ENCODE results near the gene PPP1R7.
A peak's percentile ranks its signal among the peaks of the same experiment; 100 is the strongest.
"Not testable (repeated sequence)": the region's sequence is repeated elsewhere in the genome, so short reads cannot be mapped to it uniquely, and the experiment has no call there.

Gene PPP1R7

GRCh38 chr2:241149925-241150659 lies at the start of gene PPP1R7:
TSS of gene PPP1R7 (plus strand) at chr2:241150467. CDS start at chr2:241150496, 29 bp downstream.
- DNase-seq, result peak; percentile 83

- peak; percentile 44 for DNase-seq
Measured at GRCh38 chr2:241102239-241102803, 47.9 kb upstream of the PPP1R7 start, which contains the start of gene MTERF4. TSS of gene MTERF4 (minus strand) at chr2:241102287. CDS start at chr2:241102273, 14 bp downstream.

- no peak for DNase-seq
Measured at GRCh38 chr2:241103176-241103595, 47.1 kb upstream of the PPP1R7 start.

- DNase-seq, result not testable (repeated sequence)
Measured at GRCh38 chr2:241104611-241105010, 45.7 kb upstream of the PPP1R7 start.

- DNase-seq, result no peak
Measured at GRCh38 chr2:241105641-241106040, 44.6 kb upstream of the PPP1R7 start.

- DNase-seq, result no peak
Measured at GRCh38 chr2:241107031-241107783, 43.1 kb upstream of the PPP1R7 start.

GRCh38 chr2:241108271-241109209 lies 41.7 kb upstream of the PPP1R7 start:
- DNase-seq, result no peak

GRCh38 chr2:241109210-241110088 lies 40.8 kb upstream of the PPP1R7 start:
- DNase-seq, result no peak

- DNase-seq, result no peak
Measured at GRCh38 chr2:241110089-241110606, 40.1 kb upstream of the PPP1R7 start.

GRCh38 chr2:241110607-241111439 lies 39.4 kb upstream of the PPP1R7 start:
- no peak for DNase-seq

- no peak for DNase-seq
Measured at GRCh38 chr2:241111440-241111805, 38.8 kb upstream of the PPP1R7 start.

GRCh38 chr2:241112046-241112445 lies 38.2 kb upstream of the PPP1R7 start:
- no peak for DNase-seq

- DNase-seq, result no peak
Measured at GRCh38 chr2:241112592-241112991, 37.7 kb upstream of the PPP1R7 start.

- DNase-seq, result no peak
Measured at GRCh38 chr2:241114836-241115235, 35.4 kb upstream of the PPP1R7 start.

GRCh38 chr2:241115361-241115760 lies 34.9 kb upstream of the PPP1R7 start:
- no peak for DNase-seq

- no peak for DNase-seq
Measured at GRCh38 chr2:241116606-241117560, 33.4 kb upstream of the PPP1R7 start.

GRCh38 chr2:241118737-241119505 lies 31.3 kb upstream of the PPP1R7 start:
- DNase-seq, result no peak

GRCh38 chr2:241120440-241120839 lies 29.8 kb upstream of the PPP1R7 start:
- no peak for DNase-seq
